ENCODE results near the gene FAH.

The FAH gene

DNA sequence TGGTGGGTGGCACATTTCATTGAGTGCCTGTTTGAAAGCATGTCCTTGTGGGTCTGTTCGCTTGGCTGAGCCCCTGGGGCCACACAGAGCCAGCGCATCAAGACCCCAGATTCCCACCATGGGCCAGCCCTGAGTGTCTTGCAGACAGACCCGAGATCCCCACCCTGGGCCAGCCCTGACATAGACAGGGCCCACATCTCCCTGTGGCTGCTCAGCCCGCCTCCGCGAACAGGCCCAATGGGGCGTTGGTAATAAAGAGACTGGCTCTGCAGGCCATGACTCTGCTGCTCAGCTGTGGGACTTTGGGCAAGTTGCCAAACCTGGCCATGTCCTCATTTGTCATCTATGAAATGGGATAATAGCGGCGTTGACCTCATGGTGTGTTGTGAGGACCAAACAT is 22.6 kb downstream of the FAH start:
- H3K4me1 ChIP-seq (ENCODE audit: insufficient read depth, low read length), result no peaks in the 10 kb centered on the region
- no peaks in the 10 kb centered on the region for H4K20me1 ChIP-seq (ENCODE audit: insufficient read depth, low read length)
- no peak overlapping the region for H2AFZ ChIP-seq (ENCODE audit: low read depth, low read length)
- H3K4me3 ChIP-seq (ENCODE audit: low read depth in 1 of 2, low read length in 2 of 2), result no peak overlapping the region
- DNase-seq (no peak), ATAC-seq (ENCODE audit: insufficient read depth, low read depth) (no peak)
- no peaks in the 10 kb centered on the region for H3K9me3 ChIP-seq (ENCODE audit: insufficient read depth, low read length, severe bottlenecking)
- H3K36me3 ChIP-seq (ENCODE audit: insufficient read depth, low read length), result no peaks in the 10 kb centered on the region
- H3K4me2 ChIP-seq (ENCODE audit: insufficient read depth, low read length), result no peak overlapping the region
- no peak overlapping the region for H3K27ac ChIP-seq (ENCODE audit: low read length)
- no peak for TF ChIP-seq EZH2 (IDR thresholded peaks at IDR 0.05; ENCODE audit: borderline replicate concordance, low read depth, low read length, severe bottlenecking)
- TF ChIP-seq, protein P1, sequence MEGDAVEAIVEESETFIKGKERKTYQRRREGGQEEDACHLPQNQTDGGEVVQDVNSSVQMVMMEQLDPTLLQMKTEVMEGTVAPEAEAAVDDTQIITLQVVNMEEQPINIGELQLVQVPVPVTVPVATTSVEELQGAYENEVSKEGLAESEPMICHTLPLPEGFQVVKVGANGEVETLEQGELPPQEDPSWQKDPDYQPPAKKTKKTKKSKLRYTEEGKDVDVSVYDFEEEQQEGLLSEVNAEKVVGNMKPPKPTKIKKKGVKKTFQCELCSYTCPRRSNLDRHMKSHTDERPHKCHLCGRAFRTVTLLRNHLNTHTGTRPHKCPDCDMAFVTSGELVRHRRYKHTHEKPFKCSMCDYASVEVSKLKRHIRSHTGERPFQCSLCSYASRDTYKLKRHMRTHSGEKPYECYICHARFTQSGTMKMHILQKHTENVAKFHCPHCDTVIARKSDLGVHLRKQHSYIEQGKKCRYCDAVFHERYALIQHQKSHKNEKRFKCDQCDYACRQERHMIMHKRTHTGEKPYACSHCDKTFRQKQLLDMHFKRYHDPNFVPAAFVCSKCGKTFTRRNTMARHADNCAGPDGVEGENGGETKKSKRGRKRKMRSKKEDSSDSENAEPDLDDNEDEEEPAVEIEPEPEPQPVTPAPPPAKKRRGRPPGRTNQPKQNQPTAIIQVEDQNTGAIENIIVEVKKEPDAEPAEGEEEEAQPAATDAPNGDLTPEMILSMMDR (IDR thresholded peaks at IDR 0.05; ENCODE audit: borderline replicate concordance, extremely low read depth, low read length, poor library complexity, severe bottlenecking), result no peak
- no peaks in the 10 kb centered on the region for H3K79me2 ChIP-seq (ENCODE audit: insufficient read depth, low read length)
- no peaks in the 10 kb centered on the region for H3K27me3 ChIP-seq (ENCODE audit: insufficient read depth, low read length, poor library complexity)
- H3K9ac ChIP-seq (ENCODE audit: low read depth, low read length), result no peak overlapping the region

DNA sequence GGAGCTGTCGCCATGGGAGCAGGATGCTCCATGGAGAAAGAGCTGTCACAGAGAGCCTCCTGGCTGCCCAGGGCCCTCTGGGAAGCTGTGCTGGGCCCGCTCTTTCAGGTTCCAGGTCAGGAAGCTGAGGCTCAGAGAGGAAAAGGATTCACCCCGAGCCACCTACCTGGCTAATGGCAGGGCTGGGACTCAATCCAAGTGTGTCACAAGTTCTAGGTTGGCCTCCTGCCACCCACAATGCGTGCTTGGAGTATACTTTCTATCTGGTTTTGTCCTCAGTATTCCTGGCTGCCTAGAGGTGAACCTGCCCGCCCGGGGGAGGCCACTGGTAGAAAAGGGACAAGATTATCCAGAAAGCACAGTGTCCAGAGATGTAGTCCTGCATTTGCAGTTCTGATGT is 23.6 kb downstream of the FAH start:
- Histone ChIP-seq H3K27me3 (ENCODE audit: insufficient read depth, low read length, poor library complexity) (no peaks in the 10 kb centered on the region), H3K27ac (ENCODE audit: low read length) (no peak overlapping the region), H3K9ac (ENCODE audit: low read depth, low read length) (no peak overlapping the region), H3K4me2 (ENCODE audit: insufficient read depth, low read length) (no peak overlapping the region), H3K36me3 (ENCODE audit: insufficient read depth, low read length) (no peaks in the 10 kb centered on the region), H3K79me2 (ENCODE audit: insufficient read depth, low read length) (no peaks in the 10 kb centered on the region), H4K20me1 (ENCODE audit: insufficient read depth, low read length) (no peaks in the 10 kb centered on the region), H3K9me3 (ENCODE audit: insufficient read depth, low read length, severe bottlenecking) (no peaks in the 10 kb centered on the region), H3K4me1 (ENCODE audit: insufficient read depth, low read length) (no peaks in the 10 kb centered on the region), H3K4me3 (ENCODE audit: low read depth in 1 of 2, low read length in 2 of 2) (no peak overlapping the region), H2AFZ (ENCODE audit: low read depth, low read length) (no peak overlapping the region)
- no peak for TF ChIP-seq EZH2 (IDR thresholded peaks at IDR 0.05; ENCODE audit: borderline replicate concordance, low read depth, low read length, severe bottlenecking)
- DNase-seq (no peak), ATAC-seq (ENCODE audit: insufficient read depth, low read depth) (no peak)

DNA sequence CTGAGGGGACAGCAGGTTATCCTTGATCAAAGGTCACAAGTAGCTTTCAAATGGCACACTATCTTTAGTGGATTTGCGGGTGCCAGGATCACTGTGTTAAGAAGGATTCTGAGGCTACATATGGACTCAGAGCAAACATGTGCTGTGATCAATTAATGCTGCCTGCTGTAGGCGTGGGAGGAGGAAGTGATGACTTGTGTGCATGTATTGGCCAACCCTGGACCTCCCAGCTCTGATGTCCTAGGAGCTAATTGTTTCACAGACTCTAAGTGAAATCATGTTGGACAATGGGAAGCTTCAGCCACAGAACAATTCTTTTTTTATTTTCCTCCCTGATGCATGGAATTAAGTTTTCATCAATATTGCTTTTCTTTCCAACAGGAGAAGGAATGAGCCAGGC is 24.4 kb downstream of the FAH start:
- Histone ChIP-seq H3K27ac (ENCODE audit: low read length) (no peak overlapping the region), H3K36me3 (ENCODE audit: insufficient read depth, low read length) (no peaks in the 10 kb centered on the region), H3K4me1 (ENCODE audit: insufficient read depth, low read length) (no peaks in the 10 kb centered on the region), H3K9ac (ENCODE audit: low read depth, low read length) (no peak overlapping the region), H3K4me2 (ENCODE audit: insufficient read depth, low read length) (no peak overlapping the region), H2AFZ (ENCODE audit: low read depth, low read length) (no peak overlapping the region), H3K79me2 (ENCODE audit: insufficient read depth, low read length) (no peaks in the 10 kb centered on the region), H3K9me3 (ENCODE audit: insufficient read depth, low read length, severe bottlenecking) (no peaks in the 10 kb centered on the region), H4K20me1 (ENCODE audit: insufficient read depth, low read length) (no peaks in the 10 kb centered on the region), H3K27me3 (ENCODE audit: insufficient read depth, low read length, poor library complexity) (no peaks in the 10 kb centered on the region), H3K4me3 (ENCODE audit: low read depth in 1 of 2, low read length in 2 of 2) (no peak overlapping the region)
- TF ChIP-seq, protein P1 (IDR thresholded peaks at IDR 0.05; ENCODE audit: borderline replicate concordance, extremely low read depth, low read length, poor library complexity, severe bottlenecking), result no peak
- TF ChIP-seq EZH2 (IDR thresholded peaks at IDR 0.05; ENCODE audit: borderline replicate concordance, low read depth, low read length, severe bottlenecking), result no peak
- DNase-seq, result no peak
- ATAC-seq (ENCODE audit: insufficient read depth, low read depth), result no peak

DNA sequence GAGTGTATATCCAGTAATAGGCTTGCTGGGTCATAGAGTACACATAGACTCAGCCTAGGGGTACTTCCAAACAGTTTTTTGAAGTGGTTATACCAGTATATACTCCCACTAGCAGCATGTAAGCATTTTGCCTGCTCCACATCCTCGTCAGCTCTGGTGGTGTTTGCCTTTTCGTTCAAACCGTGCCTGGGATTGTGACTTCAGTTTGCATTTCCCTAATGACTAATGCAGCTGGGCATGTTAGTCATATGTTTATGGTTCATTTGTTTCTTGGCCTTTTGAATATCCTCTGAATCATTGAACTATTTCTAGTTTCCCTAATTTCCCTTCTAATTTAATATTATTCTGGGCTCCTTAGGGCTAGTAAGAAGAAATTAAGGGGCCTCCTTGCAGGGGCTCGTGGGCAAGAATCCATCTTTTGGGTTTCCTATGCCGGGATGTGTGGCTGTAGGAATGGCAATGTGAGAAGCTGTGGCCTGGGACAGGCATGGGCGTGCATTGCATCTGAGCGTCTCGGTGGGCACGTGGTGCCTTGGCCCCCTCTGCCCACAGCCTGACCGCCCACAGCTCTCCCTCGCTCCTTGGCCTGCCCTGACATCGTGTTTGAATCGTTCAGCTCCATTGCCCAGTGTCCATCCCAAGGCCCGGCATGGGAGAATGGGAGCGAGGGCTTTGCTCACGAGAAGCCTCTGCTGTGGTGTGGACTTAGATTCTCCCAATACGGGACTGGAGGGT is 26.4 kb downstream of the FAH start:
- H3K4me1 ChIP-seq (ENCODE audit: insufficient read depth, low read length), result no peaks in the 10 kb centered on the region
- no peaks in the 10 kb centered on the region for H3K27me3 ChIP-seq (ENCODE audit: insufficient read depth, low read length, poor library complexity)
- H4K20me1 ChIP-seq (ENCODE audit: insufficient read depth, low read length), result no peaks in the 10 kb centered on the region
- no peak overlapping the region for H3K27ac ChIP-seq (ENCODE audit: low read length)
- no peak for TF ChIP-seq EZH2 (IDR thresholded peaks at IDR 0.05; ENCODE audit: borderline replicate concordance, low read depth, low read length, severe bottlenecking)
- TF ChIP-seq, protein P1 (IDR thresholded peaks at IDR 0.05; ENCODE audit: borderline replicate concordance, extremely low read depth, low read length, poor library complexity, severe bottlenecking), result no peak
- no peak overlapping the region for H3K4me3 ChIP-seq (ENCODE audit: low read depth in 1 of 2, low read length in 2 of 2)
- H2AFZ ChIP-seq (ENCODE audit: low read depth, low read length), result no peak overlapping the region
- no peak for DNase-seq
- no peak overlapping the region for H3K9ac ChIP-seq (ENCODE audit: low read depth, low read length)
- no peaks in the 10 kb centered on the region for H3K36me3 ChIP-seq (ENCODE audit: insufficient read depth, low read length)
- ATAC-seq (ENCODE audit: insufficient read depth, low read depth), result no peak
- H3K4me2 ChIP-seq (ENCODE audit: insufficient read depth, low read length), result no peak overlapping the region
- H3K79me2 ChIP-seq (ENCODE audit: insufficient read depth, low read length), result no peaks in the 10 kb centered on the region
- no peaks in the 10 kb centered on the region for H3K9me3 ChIP-seq (ENCODE audit: insufficient read depth, low read length, severe bottlenecking)
